SK-N-SH (cell line): Measurements from ENCODE around the gene PLTP. TPM values are rescaled to one million over a fixed set of nuclear protein-coding genes. Genes with fewer than 3 reads are reported as not detected.

ENCODE experiments used
- CTCF ChIA-PET: fragments of 300-600, 350-600 bp; formaldehyde crosslinking; extraction: SDS; loops from one replicate; lab custom pipeline; 2021; lab: Yijun Ruan, JAX
- POLR2A ChIA-PET: fragments of 350-600 bp; sonication (Branson Sonifier 250); formaldehyde crosslinking; extraction: SDS; loops from one replicate; lab custom pipeline; 2020; ENCODE audit warnings: antibody characterized with exemption, inconsistent platforms; lab: Yijun Ruan, JAX
- DNase-seq: peaks from one replicate; pipeline ENCODE4 v3.0.0; 2012
- H2AFZ ChIP-seq: fragments of 200-600 bp; sonication (generic); 2 replicates; pipeline ENCODE4 v1.8.1; 2016; ENCODE audit warnings: antibody characterized with exemption, mild to moderate bottlenecking, low read depth
- H3F3A ChIP-seq: fragments of 200-600 bp; sonication (generic); replicated peaks from 2 replicates; pipeline ENCODE3; 2016; ENCODE audit warnings: antibody characterized with exemption, mild to moderate bottlenecking; ENCODE audit not compliant: insufficient read depth
- H3K27ac ChIP-seq, 2 experiments: fragments of 200-500 bp in 1 of 2; fragments of 200-600 bp in 1 of 2; sonication (Bioruptor generic) in 1 of 2; sonication (generic), shearing (Covaris generic) in 1 of 2; 2 replicates each; pipeline versions ENCODE4 v1.5.1 to v1.6.1; 2014 to 2016; ENCODE audit warnings: low read depth in 2 of 2, inconsistent platforms in 1 of 2, low read length in 1 of 2, mild to moderate bottlenecking in 1 of 2, mixed read lengths in 1 of 2
- H3K27me3 ChIP-seq: fragments of 200-600 bp; sonication (generic), shearing (Covaris generic); 2 replicates; pipeline ENCODE4 v1.6.1; 2016; ENCODE audit warnings: mixed run types; ENCODE audit not compliant: insufficient read depth
- H3K36me3 ChIP-seq, 2 experiments: fragments of 200-500 bp in 1 of 2; fragments of 200-600 bp in 1 of 2; sonication (Bioruptor generic) in 1 of 2; sonication (generic) in 1 of 2; replicated peaks in 1 of 2; 2 replicates each; pipeline versions ENCODE3 to v1.5.1; 2014 to 2016; ENCODE audit warnings: low read length in 1 of 2, mild to moderate bottlenecking in 1 of 2; ENCODE audit not compliant: insufficient read depth in 2 of 2, control insufficient read depth in 1 of 2
- H3K4me1 ChIP-seq, 2 experiments: fragments of 200-500 bp in 1 of 2; fragments of 200-600 bp in 1 of 2; sonication (Bioruptor generic) in 1 of 2; sonication (generic), shearing (Covaris generic) in 1 of 2; 2 replicates each; pipeline versions ENCODE4 v1.5.1 to v1.6.1; 2014 to 2016; ENCODE audit warnings: low read depth in 1 of 2, low read length in 1 of 2, mixed run types in 1 of 2; ENCODE audit not compliant: insufficient read depth in 2 of 2, control insufficient read depth in 1 of 2
- H3K4me2 ChIP-seq: fragments of 200-600 bp; sonication (generic), shearing (Covaris generic); 2 replicates; pipeline ENCODE4 v1.6.1; 2017; ENCODE audit warnings: mixed run types
- H3K4me3 ChIP-seq, 2 experiments: fragments of 200-500 bp in 1 of 2; fragments of 200-600 bp in 1 of 2; sonication (Bioruptor generic) in 1 of 2; sonication (generic), shearing (Covaris generic) in 1 of 2; 2 replicates each; pipeline versions ENCODE4 v1.5.1 to v1.8.1; 2014 to 2016; ENCODE audit warnings: low read depth in 2 of 2, inconsistent platforms in 1 of 2, low read length in 1 of 2, mild to moderate bottlenecking in 1 of 2, mixed read lengths in 1 of 2, moderate library complexity in 1 of 2
- H3K79me2 ChIP-seq: fragments of 200-600 bp; sonication (generic); 2 replicates; pipeline ENCODE4 v1.8.1; 2017; ENCODE audit warnings: mild to moderate bottlenecking; ENCODE audit not compliant: insufficient read depth
- H3K9ac ChIP-seq: fragments of 200-600 bp; sonication (generic); 2 replicates; pipeline ENCODE4 v1.6.1; 2017; ENCODE audit warnings: mixed run types
- H3K9me2 ChIP-seq: fragments of 200-600 bp; sonication (generic); 2 replicates; pipeline ENCODE4 v1.6.1; 2017; ENCODE audit warnings: mixed run types
- H3K9me3 ChIP-seq: fragments of 200-600 bp; sonication (generic); 2 replicates; pipeline ENCODE4 v1.6.1; 2017; ENCODE audit warnings: mixed run types, mild to moderate bottlenecking, moderate library complexity
- H4K20me1 ChIP-seq: fragments of 200-600 bp; sonication (generic); 2 replicates; pipeline ENCODE4 v1.6.1; 2017; ENCODE audit warnings: mild to moderate bottlenecking, mixed run types; ENCODE audit not compliant: insufficient read depth
- CHD2 ChIP-seq: fragments of 150-350 bp; IDR thresholded peaks from 2 replicates; pipeline ENCODE4 v1.6.1; 2018; ENCODE audit warnings: low read length; ENCODE audit not compliant: partially characterized antibody
- CTCF ChIP-seq: fragments of 200-600 bp; sonication (generic); IDR thresholded peaks from 2 replicates; pipeline ENCODE4 v1.6.1; 2017; ENCODE audit warnings: antibody characterized with exemption, mild to moderate bottlenecking, moderate library complexity
- ELF1 ChIP-seq: IDR thresholded peaks from 2 replicates; pipeline ENCODE4 v1.4.0; 2012
- EP300 ChIP-seq, 2 experiments: IDR thresholded peaks; 2 replicates each; pipeline versions ENCODE4 v1.4.0 to v1.6.1; 2012; ENCODE audit warnings: borderline replicate concordance in 1 of 2, low read depth in 1 of 2, low read length in 1 of 2
- FOXM1 ChIP-seq: IDR thresholded peaks from 2 replicates; pipeline ENCODE4 v1.4.0; 2012; ENCODE audit warnings: low read depth, mild to moderate bottlenecking
- GABPA ChIP-seq: IDR thresholded peaks from 2 replicates; pipeline ENCODE4 v1.4.0; 2012; ENCODE audit warnings: low read depth, mild to moderate bottlenecking
- GATA2 ChIP-seq: sonication (generic); formaldehyde crosslinking; IDR thresholded peaks from 2 replicates; pipeline ENCODE4 v1.5.0; 2020; ENCODE audit warnings: mild to moderate bottlenecking, missing genetic modification reagents
- MAX ChIP-seq: IDR thresholded peaks from 2 replicates; pipeline ENCODE4 v1.4.0; 2012; ENCODE audit warnings: low read depth
- NFIC ChIP-seq: IDR thresholded peaks from 2 replicates; pipeline ENCODE4 v1.4.0; 2012; ENCODE audit warnings: borderline replicate concordance
- PBX3 ChIP-seq: IDR thresholded peaks from 2 replicates; pipeline ENCODE4; 2012
- POLR2AphosphoS5 ChIP-seq: IDR thresholded peaks from 2 replicates; pipeline ENCODE4 v1.6.1; 2012; ENCODE audit warnings: low read depth, low read length
- RFX5 ChIP-seq: IDR thresholded peaks from 2 replicates; pipeline ENCODE4 v1.6.1; 2012; ENCODE audit warnings: mild to moderate bottlenecking, improper control_type of control experiment, low read length
- RXRA ChIP-seq: IDR thresholded peaks from 2 replicates; pipeline ENCODE4 v1.4.0; 2012; ENCODE audit warnings: low read depth, mild to moderate bottlenecking, borderline replicate concordance
- SIN3A ChIP-seq: IDR thresholded peaks from 2 replicates; pipeline ENCODE4 v1.6.1; 2012; ENCODE audit warnings: low read depth, mild to moderate bottlenecking, low read length, moderate library complexity, borderline replicate concordance
- SMC3 ChIP-seq: IDR thresholded peaks from 2 replicates; pipeline ENCODE4 v1.6.1; 2012; ENCODE audit warnings: low read depth, low read length, improper control_type of control experiment
- TAF1 ChIP-seq: IDR thresholded peaks from 2 replicates; pipeline ENCODE4 v1.6.1; 2012; ENCODE audit warnings: low read depth, mild to moderate bottlenecking, low read length, moderate library complexity, borderline replicate concordance
- TCF12 ChIP-seq: IDR thresholded peaks from 2 replicates; pipeline ENCODE4 v1.4.0; 2012
- TEAD4 ChIP-seq: IDR thresholded peaks from 2 replicates; pipeline ENCODE4 v1.4.0; 2012; ENCODE audit warnings: mild to moderate bottlenecking, borderline replicate concordance; ENCODE audit not compliant: insufficient read depth
- YY1 ChIP-seq: IDR thresholded peaks from 2 replicates; pipeline ENCODE4 v1.4.0; 2012; ENCODE audit warnings: low read depth, mild to moderate bottlenecking
- ZBTB33 ChIP-seq: IDR thresholded peaks from 2 replicates; pipeline ENCODE4 v1.4.0; 2012; ENCODE audit warnings: low read depth, borderline replicate concordance
- WGBS: methylation state at CpG from one replicate; pipeline ENCODE4 v1.1.6; 2017; ENCODE audit warnings: low lambda C conversion rate; 5-methylcytosine and 5-hydroxymethylcytosine counted together
- polyA plus RNA-seq, 3 experiments: library from polyadenylated mRNA; depleted of rRNA; stranded (reverse); fragments of >200 nt; gene quantifications; 2 replicates each; pipeline ENCODE4 v1.2.3, GENCODE V29; 2012

The PLTP gene
- polyA plus RNA-seq, 1 of the 3 experiments (the other 2 are of a cell fraction) = 154 TPM

- Histone ChIP-seq H2AFZ (no peak overlapping the region), H3F3A (peaks cover 15% of the 10 kb centered on the region), H3K9me3 (no peaks in the 10 kb centered on the region), H3K27me3 (no peaks in the 10 kb centered on the region), H3K4me2 (no peak overlapping the region), H3K79me2 (peaks cover 19% of the 10 kb centered on the region; the same call in 1 of the 2 replicates), H3K4me3 (no peak overlapping the region), H4K20me1 (no peaks in the 10 kb centered on the region), H3K4me1 (peaks cover 9 to 10% of the 10 kb centered on the region in 2 experiments; a peak in 3 of 4 replicates), H3K27ac (no peak overlapping the region), H3K36me3 (peaks cover 0 to 9% of the 10 kb centered on the region in 2 experiments), H3K9ac (no peak overlapping the region), H3K9me2 (no peaks in the 10 kb centered on the region)
- TF ChIP-seq GABPA (no peak), POLR2AphosphoS5 (no peak), PBX3 (no peak), CHD2 (no peak), SIN3A (no peak), TEAD4 (no peak), TCF12 (no peak), FOXM1 (no peak), RXRA (no peak), ELF1 (no peak), RFX5 (no peak), MAX (no peak), SMC3 (no peak), ZBTB33 (no peak), EP300 (IDR thresholded peaks at IDR 0.05; ENCODE audit: borderline replicate concordance in 1 of 2, low read depth in 1 of 2, low read length in 1 of 2) (no peak)
- ChIA-PET CTCF (interaction anchor here (0.9 to 4.5 kb wide), 7 partner anchors 16 to 74 kb away, joined by 3 to 41 read pairs (median 7); partner anchors contain the start of gene PCIF1), POLR2A (interaction anchor here (0.6 kb wide), 1 partner anchor 82 kb away, joined by 4 read pairs; no protein-coding TSS in a partner anchor)
- WGBS = 95% methylated on average over 3 of the region's 3 CpGs
- DNase-seq = no peak
Observed at GRCh38 chr20:45888681-45889080, 23.3 kb downstream of the PLTP start.

- WGBS = 94% methylated on average over 2 of the region's 8 CpGs
- no peak for DNase-seq
- H3K27me3 ChIP-seq = no peaks in the 10 kb centered on the region
- no peak within 1 kb of the TSS for H3K27ac ChIP-seq
- TF ChIP-seq ELF1 = no peak
- TF ChIP-seq GABPA = no peak
- no peak for TF ChIP-seq YY1
- TF ChIP-seq CTCF = no peak
- TF ChIP-seq TAF1 = no peak
- no peak for TF ChIP-seq SMC3
- no peak for TF ChIP-seq NFIC
- no peak for TF ChIP-seq RFX5
- no peak for TF ChIP-seq CHD2
- TF ChIP-seq GATA2 = no peak
- TF ChIP-seq ZBTB33 = no peak
- ChIA-PET CTCF (interaction anchor here (1.1 kb wide), 1 partner anchor 13 kb away, joined by 3 read pairs; no protein-coding TSS in a partner anchor), POLR2A (no interaction called here)
- H3K79me2 ChIP-seq = peaks cover 19% of the 10 kb centered on the region; the same call in 1 of the 2 replicates
- peaks cover 3 to 15% of the 10 kb centered on the region in 2 experiments for H3K36me3 ChIP-seq
- H3K4me1 ChIP-seq = peaks cover 8 to 10% of the 10 kb centered on the region in 2 experiments; a peak in 3 of 4 replicates
- no peaks in the 10 kb centered on the region for H3K9me2 ChIP-seq
- H3K9me3 ChIP-seq = no peaks in the 10 kb centered on the region
- H3K4me3 ChIP-seq = no peak within 1 kb of the TSS
- no peak within 1 kb of the TSS for H2AFZ ChIP-seq
- no peaks in the 10 kb centered on the region for H4K20me1 ChIP-seq
- H3F3A ChIP-seq = peaks cover 15% of the 10 kb centered on the region
- no peak within 1 kb of the TSS for H3K4me2 ChIP-seq
- H3K9ac ChIP-seq = no peak within 1 kb of the TSS
Observed at GRCh38 chr20:45887346-45887715, 24.6 kb downstream of the PLTP start, which contains the start of gene SPATA25. Gene SPATA25, minus strand, starts transcription at chr20:45887622. Its CDS starts 32 bp downstream, at chr20:45887590.
